GM13977 (cell line): ENCODE measurements around the gene FKBP1A.

Source experiments
- DNase-seq: peaks from one replicate; pipeline ENCODE4 v3.0.0; 2012; ENCODE audit warnings: low spot score
- in situ Hi-C: fragments of 300-500 bp; cut with MboI; formaldehyde crosslinking; loops from one replicate; pipeline ENCODE4 v1.12.0; 2022; ENCODE audit warnings: low sequenced_read_pairs, low pct_unique_long_range_greater_than_20kb, mixed read lengths, inconsistent platforms; ENCODE audit not compliant: unreplicated experiment
- TF ChIP-seq, protein P1 (sequence below): IDR thresholded peaks from 2 replicates; pipeline ENCODE4 v1.5.1; 2012; ENCODE audit warnings: mild to moderate bottlenecking, control low read depth; ENCODE audit not compliant: insufficient read depth; ENCODE audit errors: extremely low read depth, missing control alignments

The FKBP1A gene

DNA sequence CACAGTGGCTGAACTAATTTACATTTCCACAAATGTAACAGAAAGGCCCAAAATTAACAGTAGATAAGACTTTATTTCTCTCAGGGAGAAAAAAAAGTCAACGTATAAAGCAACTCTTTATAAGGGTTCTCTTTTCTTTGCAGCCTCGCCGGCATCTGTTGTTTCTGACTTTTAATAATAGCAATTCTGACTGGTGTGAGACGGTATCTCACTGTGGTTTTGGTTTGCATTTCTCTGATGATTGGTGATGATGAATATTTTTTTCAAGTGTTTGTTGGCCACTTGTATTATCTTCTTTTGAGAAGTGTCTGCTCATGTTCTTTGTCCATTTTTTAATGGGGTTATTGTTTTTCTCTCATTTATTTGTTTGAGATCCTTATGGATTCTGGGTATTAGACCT, 27.2 kb upstream of the FKBP1A start:
- in situ Hi-C loops, result no loop called here

DNA sequence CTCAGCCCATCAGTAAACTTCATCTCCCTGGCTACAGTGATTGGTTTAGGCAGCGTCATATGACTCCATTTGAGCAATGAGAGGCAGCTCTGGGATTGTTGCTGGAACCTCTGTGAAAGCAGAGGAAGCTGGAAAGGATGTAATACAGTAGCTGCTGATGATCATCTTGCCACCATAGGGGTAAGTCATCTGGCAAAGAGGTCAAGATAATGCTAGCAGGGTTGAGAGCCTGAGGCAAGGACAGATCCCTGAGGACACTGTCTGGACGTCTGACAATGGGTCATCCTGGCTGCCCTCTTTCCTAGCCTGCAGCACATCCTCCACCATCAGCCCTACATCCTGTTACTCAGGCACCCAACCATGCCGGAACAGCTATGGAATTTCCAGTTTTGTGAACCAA, 25.5 kb upstream of the FKBP1A start:
- DNase-seq, result no peak
- TF ChIP-seq, protein P1, sequence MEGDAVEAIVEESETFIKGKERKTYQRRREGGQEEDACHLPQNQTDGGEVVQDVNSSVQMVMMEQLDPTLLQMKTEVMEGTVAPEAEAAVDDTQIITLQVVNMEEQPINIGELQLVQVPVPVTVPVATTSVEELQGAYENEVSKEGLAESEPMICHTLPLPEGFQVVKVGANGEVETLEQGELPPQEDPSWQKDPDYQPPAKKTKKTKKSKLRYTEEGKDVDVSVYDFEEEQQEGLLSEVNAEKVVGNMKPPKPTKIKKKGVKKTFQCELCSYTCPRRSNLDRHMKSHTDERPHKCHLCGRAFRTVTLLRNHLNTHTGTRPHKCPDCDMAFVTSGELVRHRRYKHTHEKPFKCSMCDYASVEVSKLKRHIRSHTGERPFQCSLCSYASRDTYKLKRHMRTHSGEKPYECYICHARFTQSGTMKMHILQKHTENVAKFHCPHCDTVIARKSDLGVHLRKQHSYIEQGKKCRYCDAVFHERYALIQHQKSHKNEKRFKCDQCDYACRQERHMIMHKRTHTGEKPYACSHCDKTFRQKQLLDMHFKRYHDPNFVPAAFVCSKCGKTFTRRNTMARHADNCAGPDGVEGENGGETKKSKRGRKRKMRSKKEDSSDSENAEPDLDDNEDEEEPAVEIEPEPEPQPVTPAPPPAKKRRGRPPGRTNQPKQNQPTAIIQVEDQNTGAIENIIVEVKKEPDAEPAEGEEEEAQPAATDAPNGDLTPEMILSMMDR, result no peak
- in situ Hi-C loops, result no loop called here

More for the DNA sequence above, 27.2 kb upstream of the FKBP1A start:
- TF ChIP-seq, protein P1, result no peak
- DNase-seq, result no peak

DNA sequence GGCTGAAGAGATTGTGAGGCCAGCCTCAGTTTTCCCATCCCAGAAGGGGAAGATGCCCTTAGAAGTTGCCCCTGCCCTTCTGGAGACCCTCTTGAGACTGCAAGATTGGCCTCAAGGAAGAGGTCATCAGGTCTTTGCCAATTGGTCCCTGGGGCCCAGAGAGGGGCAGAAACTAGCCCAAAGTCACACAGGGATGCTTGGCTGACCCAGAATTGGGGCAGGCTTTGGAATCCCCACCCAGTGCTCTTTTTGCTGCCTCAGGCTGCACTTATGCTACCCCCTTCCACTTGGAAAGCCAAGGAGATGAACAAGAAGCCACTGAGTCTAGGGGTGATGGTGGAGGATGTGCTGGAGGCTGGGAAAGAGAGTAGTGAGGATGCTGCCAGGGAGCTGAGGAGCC, 24.9 kb upstream of the FKBP1A start:
- in situ Hi-C loops, result no loop called here
- no peak for DNase-seq
- TF ChIP-seq, protein P1, result no peak

DNA sequence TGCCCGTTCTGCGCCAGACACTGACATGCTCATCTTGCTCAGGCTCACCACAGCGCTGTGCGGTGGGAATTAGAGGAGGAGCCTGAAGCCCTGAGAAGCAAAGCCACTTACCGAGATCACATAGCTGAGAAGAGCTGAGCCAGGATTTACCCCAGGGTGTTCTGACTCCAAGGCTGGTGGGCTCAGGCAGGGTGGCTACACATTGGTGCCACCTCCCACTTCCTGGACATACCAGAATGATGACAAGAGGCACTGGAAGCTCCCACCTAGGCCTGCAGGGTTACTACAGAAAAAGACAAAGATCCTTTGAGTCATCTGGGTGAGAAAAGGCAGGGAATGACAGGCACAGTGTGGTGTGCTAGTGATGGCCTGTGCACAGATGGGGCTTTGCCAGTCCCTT, 24.4 kb upstream of the FKBP1A start:
- in situ Hi-C loops, result no loop called here
- TF ChIP-seq, protein P1, result no peak
- no peak for DNase-seq

DNA sequence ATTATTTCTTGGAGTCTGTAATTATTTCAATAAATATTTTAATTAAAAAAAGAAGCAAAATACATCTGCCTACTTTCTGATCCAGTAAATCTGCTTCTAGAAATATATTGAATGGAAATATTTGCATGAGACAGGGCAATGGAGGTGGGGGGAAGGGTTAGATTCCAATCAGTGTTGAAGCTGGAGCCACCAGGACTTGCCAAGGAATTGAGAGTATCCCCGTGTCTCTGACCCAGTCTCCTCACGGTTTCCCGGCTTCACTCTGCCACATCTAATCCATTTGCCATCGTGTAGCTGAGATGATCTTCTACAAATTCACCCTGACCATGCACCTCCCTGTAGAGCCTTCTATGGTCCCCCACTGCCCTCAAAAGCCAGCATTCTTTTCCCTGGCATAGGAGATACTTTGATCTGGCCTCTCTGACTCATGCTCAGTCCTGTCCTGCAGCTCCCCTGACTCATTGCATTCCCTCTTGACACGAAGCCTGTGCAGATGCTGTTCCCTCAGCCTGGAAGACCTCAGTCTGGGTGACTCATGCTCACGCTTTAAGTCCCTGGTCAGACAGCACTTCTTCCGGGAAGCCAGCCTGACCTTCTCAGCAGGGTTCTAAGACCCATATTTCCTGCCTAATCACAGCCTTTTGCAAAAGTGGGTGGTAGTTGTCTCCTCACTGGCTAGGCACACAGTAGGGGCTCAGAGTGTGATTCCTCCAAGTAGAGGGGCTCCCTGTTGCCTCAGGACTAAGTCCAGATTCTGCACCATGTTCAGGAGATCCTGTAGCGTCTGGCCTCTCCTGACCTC, 23.0 kb upstream of the FKBP1A start:
- TF ChIP-seq, protein P1, result no peak
- DNase-seq, result no peak
- in situ Hi-C loops, result no loop called here

DNA sequence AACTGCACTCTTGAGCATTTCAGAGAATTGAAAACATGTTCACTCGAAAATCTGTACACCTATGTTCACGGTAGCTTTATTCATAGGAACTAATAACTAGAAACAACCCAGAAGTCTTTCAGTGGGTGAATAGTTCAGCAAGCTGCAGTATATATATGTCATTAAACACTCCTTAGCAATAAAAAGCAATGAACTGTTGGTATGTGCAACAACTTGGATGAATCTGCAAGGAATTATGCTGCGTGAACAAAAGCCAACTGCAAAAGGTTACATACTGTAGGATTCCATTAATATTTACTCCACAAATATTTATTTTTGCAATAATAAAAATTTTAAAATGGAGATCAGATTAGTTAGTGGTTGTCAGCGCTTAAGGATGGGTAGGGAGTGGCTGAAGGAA, 22.1 kb upstream of the FKBP1A start:
- in situ Hi-C loops, result no loop called here
- DNase-seq, result no peak
- TF ChIP-seq, protein P1, result no peak
